ENCODE measurements around the gene HCN2.

The HCN2 gene

DNA sequence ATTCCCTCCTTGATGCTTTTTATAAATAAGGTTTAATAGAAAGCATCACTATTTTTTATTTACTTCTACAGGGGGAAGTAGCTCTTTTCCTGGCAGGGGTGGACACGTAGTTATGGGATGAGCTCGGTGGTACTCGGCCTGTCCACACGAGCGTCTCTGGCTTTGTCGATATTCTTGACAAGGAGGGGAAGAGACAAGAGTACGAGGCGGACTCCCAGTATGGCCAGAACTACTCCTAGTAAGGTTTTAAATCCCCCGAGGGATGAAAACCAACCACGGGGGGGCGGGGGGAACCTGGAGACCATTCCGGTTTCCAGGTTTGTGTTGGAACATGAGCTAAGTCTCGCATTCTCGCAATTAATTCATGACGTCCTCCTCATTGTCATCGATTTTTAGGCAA is 22.8 kb upstream of the HCN2 start:
- H3K36me3 ChIP-seq (ENCODE audit: control insufficient read depth in 1 of 2, insufficient read depth in 2 of 2, low read depth in 1 of 2, low read length in 2 of 2): peaks cover 0 to 3% of the 10 kb centered on the region in 2 experiments
- H4K8ac ChIP-seq (ENCODE audit: low read length): peak overlapping the region; percentile 36
- no peak overlapping the region for H2AFZ ChIP-seq (ENCODE audit: low read depth, low read length)
- no peaks in the 10 kb centered on the region for H3K9me3 ChIP-seq (ENCODE audit: control insufficient read depth, low read length)
- no peak overlapping the region for H3K27ac ChIP-seq (ENCODE audit: low read length, poor library complexity, severe bottlenecking)
- no peak overlapping the region for H3K23ac ChIP-seq (ENCODE audit: low read length in 2 of 2)
- peak overlapping the region in 1 of 2 experiments; percentile 13 for H3K4me3 ChIP-seq (ENCODE audit: insufficient read depth in 1 of 2, low read depth in 1 of 2, low read length in 2 of 2)
- H2BK12ac ChIP-seq (ENCODE audit: low read length in 2 of 2): peak overlapping the region; percentile 67 to 98
- no peak for DNase-seq
- peak overlapping the region; percentile 87 for H2BK120ac ChIP-seq (ENCODE audit: low read depth, low read length)
- WGBS: 65% methylated on average over 16 of the region's 16 CpGs
- H3K14ac ChIP-seq (ENCODE audit: low read length in 2 of 2): no peak overlapping the region
- peaks cover 6% of the 10 kb centered on the region for H3K4me1 ChIP-seq (ENCODE audit: control insufficient read depth, insufficient read depth, low read depth, low read length)
- no peak overlapping the region for H2AK5ac ChIP-seq (ENCODE audit: low read length, severe bottlenecking)
- H3K4ac ChIP-seq (ENCODE audit: low read depth in 1 of 2, low read length in 2 of 2): peak overlapping the region; percentile 66 to 96
- H3K18ac ChIP-seq (ENCODE audit: low read depth in 1 of 2, low read length in 2 of 2): peak overlapping the region; percentile 89 to 91
- H2BK15ac ChIP-seq (ENCODE audit: low read depth, poor library complexity, severe bottlenecking): peak overlapping the region; percentile 44
- H4K91ac ChIP-seq (ENCODE audit: low read length): peak overlapping the region; percentile 25
- H3K79me1 ChIP-seq (replicated peaks; ENCODE audit: low read length, poor library complexity, severe bottlenecking): no peaks in the 10 kb centered on the region
- no peak overlapping the region for H3K9ac ChIP-seq (ENCODE audit: low read length)
- no peak overlapping the region for H2BK5ac ChIP-seq (ENCODE audit: low read depth, low read length, poor library complexity, severe bottlenecking)
- H3K27me3 ChIP-seq (ENCODE audit: control insufficient read depth in 1 of 2, insufficient read depth in 1 of 2, low read length in 2 of 2): no peaks in the 10 kb centered on the region
- no peak overlapping the region for H3K4me2 ChIP-seq (ENCODE audit: low read length, poor library complexity, severe bottlenecking)

- Histone ChIP-seq H2BK12ac (ENCODE audit: low read length in 2 of 2) (peak overlapping the region; percentile 93 to 98), H3K14ac (ENCODE audit: low read length in 2 of 2) (peak overlapping the region in 1 of 2 experiments; percentile 65), H3K27me3 (ENCODE audit: control insufficient read depth in 1 of 2, insufficient read depth in 1 of 2, low read length in 2 of 2) (no peaks in the 10 kb centered on the region), H4K8ac (ENCODE audit: low read length) (peak overlapping the region; percentile 36), H3K27ac (ENCODE audit: low read length, poor library complexity, severe bottlenecking) (no peak overlapping the region), H3K36me3 (ENCODE audit: control insufficient read depth in 1 of 2, insufficient read depth in 2 of 2, low read depth in 1 of 2, low read length in 2 of 2) (peaks cover 0 to 3% of the 10 kb centered on the region in 2 experiments), H2BK5ac (ENCODE audit: low read depth, low read length, poor library complexity, severe bottlenecking) (no peak overlapping the region), H2BK15ac (ENCODE audit: low read depth, poor library complexity, severe bottlenecking) (peak overlapping the region; percentile 36), H3K9me3 (ENCODE audit: control insufficient read depth, low read length) (no peaks in the 10 kb centered on the region), H3K4me3 (ENCODE audit: insufficient read depth in 1 of 2, low read depth in 1 of 2, low read length in 2 of 2) (no peak overlapping the region), H3K4ac (ENCODE audit: low read depth in 1 of 2, low read length in 2 of 2) (peak overlapping the region; percentile 66 to 67), H3K4me2 (ENCODE audit: low read length, poor library complexity, severe bottlenecking) (no peak overlapping the region), H3K23ac (ENCODE audit: low read length in 2 of 2) (no peak overlapping the region), H2BK120ac (ENCODE audit: low read depth, low read length) (peak overlapping the region; percentile 87), H2AK5ac (ENCODE audit: low read length, severe bottlenecking) (no peak overlapping the region), H4K91ac (ENCODE audit: low read length) (peak overlapping the region; percentile 97), H3K79me1 (replicated peaks; ENCODE audit: low read length, poor library complexity, severe bottlenecking) (no peaks in the 10 kb centered on the region), H2AFZ (ENCODE audit: low read depth, low read length) (no peak overlapping the region), H3K18ac (ENCODE audit: low read depth in 1 of 2, low read length in 2 of 2) (peak overlapping the region; percentile 89 to 93), H3K4me1 (ENCODE audit: control insufficient read depth, insufficient read depth, low read depth, low read length) (peaks cover 6% of the 10 kb centered on the region), H3K9ac (ENCODE audit: low read length) (no peak overlapping the region)
- 89% methylated on average over 22 of the region's 22 CpGs for WGBS
- DNase-seq: no peak
Measured at GRCh38 chr19:567296-567900, 22.3 kb upstream of the HCN2 start.

GRCh38 chr19:570251-570686 is 19.4 kb upstream of the HCN2 start:
- Histone ChIP-seq H3K27me3 (ENCODE audit: control insufficient read depth in 1 of 2, insufficient read depth in 1 of 2, low read length in 2 of 2) (no peaks in the 10 kb centered on the region), H3K4me2 (ENCODE audit: low read length, poor library complexity, severe bottlenecking) (no peak overlapping the region), H2BK5ac (ENCODE audit: low read depth, low read length, poor library complexity, severe bottlenecking) (no peak overlapping the region), H3K18ac (ENCODE audit: low read depth in 1 of 2, low read length in 2 of 2) (peak overlapping the region in 1 of 2 experiments; percentile 23), H2BK120ac (ENCODE audit: low read depth, low read length) (no peak overlapping the region), H2AFZ (ENCODE audit: low read depth, low read length) (no peak overlapping the region), H3K14ac (ENCODE audit: low read length in 2 of 2) (no peak overlapping the region), H4K91ac (ENCODE audit: low read length) (no peak overlapping the region), H3K4ac (ENCODE audit: low read depth in 1 of 2, low read length in 2 of 2) (peak overlapping the region in 1 of 2 experiments; percentile 26), H3K36me3 (ENCODE audit: control insufficient read depth in 1 of 2, insufficient read depth in 2 of 2, low read depth in 1 of 2, low read length in 2 of 2) (peaks cover 0 to 3% of the 10 kb centered on the region in 2 experiments), H2BK15ac (ENCODE audit: low read depth, poor library complexity, severe bottlenecking) (no peak overlapping the region), H3K4me1 (ENCODE audit: control insufficient read depth, insufficient read depth, low read depth, low read length) (peaks cover 20% of the 10 kb centered on the region), H3K27ac (ENCODE audit: low read length, poor library complexity, severe bottlenecking) (no peak overlapping the region), H3K23ac (ENCODE audit: low read length in 2 of 2) (no peak overlapping the region), H3K79me1 (replicated peaks; ENCODE audit: low read length, poor library complexity, severe bottlenecking) (no peaks in the 10 kb centered on the region), H2AK5ac (ENCODE audit: low read length, severe bottlenecking) (no peak overlapping the region), H4K8ac (ENCODE audit: low read length) (no peak overlapping the region), H3K9me3 (ENCODE audit: control insufficient read depth, low read length) (no peaks in the 10 kb centered on the region), H2BK12ac (ENCODE audit: low read length in 2 of 2) (no peak overlapping the region), H3K4me3 (ENCODE audit: insufficient read depth in 1 of 2, low read depth in 1 of 2, low read length in 2 of 2) (no peak overlapping the region), H3K9ac (ENCODE audit: low read length) (no peak overlapping the region)
- no peak for DNase-seq
- 99% methylated on average over 16 of the region's 25 CpGs for WGBS

DNA sequence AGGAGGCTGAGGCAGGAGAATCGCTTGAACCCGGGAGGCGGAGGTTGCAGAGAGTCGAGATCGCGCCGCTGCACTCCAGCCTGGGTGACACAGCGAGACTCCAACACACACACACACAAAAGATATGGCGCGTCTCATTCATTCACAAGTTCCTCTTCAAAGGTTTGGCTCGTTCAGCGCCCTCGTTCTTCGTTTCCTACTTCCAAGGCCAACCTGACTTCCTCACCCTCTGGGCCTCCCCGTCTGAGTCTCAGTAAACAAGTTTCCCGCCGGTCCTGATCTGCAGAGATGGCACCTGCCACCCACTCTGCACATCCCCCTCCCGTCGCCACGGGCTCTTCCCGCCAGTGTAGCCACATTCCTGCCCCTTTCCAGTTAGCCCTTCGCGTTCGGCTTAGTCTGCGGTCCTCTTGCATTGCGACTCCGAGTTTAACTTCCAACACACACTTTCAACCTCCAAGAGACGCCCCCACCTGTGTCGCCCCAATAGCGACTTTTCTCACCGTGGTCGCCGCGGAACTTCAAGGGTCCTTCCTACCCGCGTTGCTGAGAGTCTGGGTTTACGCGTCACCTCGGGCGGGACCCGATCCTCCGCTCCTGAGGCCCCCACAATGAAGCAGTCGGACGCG is 18.6 kb upstream of the HCN2 start:
- Histone ChIP-seq H3K9me3 (ENCODE audit: control insufficient read depth, low read length) (no peaks in the 10 kb centered on the region), H3K36me3 (ENCODE audit: control insufficient read depth in 1 of 2, insufficient read depth in 2 of 2, low read depth in 1 of 2, low read length in 2 of 2) (peaks cover 0 to 3% of the 10 kb centered on the region in 2 experiments), H2BK120ac (ENCODE audit: low read depth, low read length) (peak overlapping the region; percentile 73), H2AFZ (ENCODE audit: low read depth, low read length) (peak overlapping the region; percentile 46), H3K27me3 (ENCODE audit: control insufficient read depth in 1 of 2, insufficient read depth in 1 of 2, low read length in 2 of 2) (no peaks in the 10 kb centered on the region), H4K8ac (ENCODE audit: low read length) (peak overlapping the region; percentile 76), H3K4me1 (ENCODE audit: control insufficient read depth, insufficient read depth, low read depth, low read length) (peaks cover 28% of the 10 kb centered on the region), H2BK5ac (ENCODE audit: low read depth, low read length, poor library complexity, severe bottlenecking) (no peak overlapping the region), H3K79me1 (replicated peaks; ENCODE audit: low read length, poor library complexity, severe bottlenecking) (no peaks in the 10 kb centered on the region), H2BK15ac (ENCODE audit: low read depth, poor library complexity, severe bottlenecking) (peak overlapping the region; percentile 85), H3K18ac (ENCODE audit: low read depth in 1 of 2, low read length in 2 of 2) (peak overlapping the region; percentile 79 to 92), H3K23ac (ENCODE audit: low read length in 2 of 2) (peak overlapping the region in 1 of 2 experiments; percentile 14), H2BK12ac (ENCODE audit: low read length in 2 of 2) (peak overlapping the region; percentile 14 to 96), H3K9ac (ENCODE audit: low read length) (peak overlapping the region; percentile 88), H3K4me2 (ENCODE audit: low read length, poor library complexity, severe bottlenecking) (peak overlapping the region; percentile 90), H4K91ac (ENCODE audit: low read length) (peak overlapping the region; percentile 16), H3K4ac (ENCODE audit: low read depth in 1 of 2, low read length in 2 of 2) (peak overlapping the region in 1 of 2 experiments; percentile 65), H2AK5ac (ENCODE audit: low read length, severe bottlenecking) (no peak overlapping the region), H3K4me3 (ENCODE audit: insufficient read depth in 1 of 2, low read depth in 1 of 2, low read length in 2 of 2) (peak overlapping the region; percentile 59 to 74), H3K27ac (ENCODE audit: low read length, poor library complexity, severe bottlenecking) (peak overlapping the region; percentile 98), H3K14ac (ENCODE audit: low read length in 2 of 2) (peak overlapping the region in 1 of 2 experiments; percentile 35)
- peak; percentile 73 for DNase-seq
- whole genome bisulfite sequencing: 8% methylated on average over 45 of the region's 45 CpGs

All from mesenchymal stem cell (in vitro differentiated cells and primary cell).